ENCODE data around the gene C19orf25. TPM values are rescaled to one million over a fixed set of nuclear protein-coding genes. Genes with fewer than 3 reads are reported as not detected.

Gene C19orf25
- total and polyA plus RNA-seq, 9 of the 15 experiments (the other 6 are each of a cell fraction or from before 2014, with no cell fraction given) = 0.79 to 96.0 (median 36.1) TPM

DNA sequence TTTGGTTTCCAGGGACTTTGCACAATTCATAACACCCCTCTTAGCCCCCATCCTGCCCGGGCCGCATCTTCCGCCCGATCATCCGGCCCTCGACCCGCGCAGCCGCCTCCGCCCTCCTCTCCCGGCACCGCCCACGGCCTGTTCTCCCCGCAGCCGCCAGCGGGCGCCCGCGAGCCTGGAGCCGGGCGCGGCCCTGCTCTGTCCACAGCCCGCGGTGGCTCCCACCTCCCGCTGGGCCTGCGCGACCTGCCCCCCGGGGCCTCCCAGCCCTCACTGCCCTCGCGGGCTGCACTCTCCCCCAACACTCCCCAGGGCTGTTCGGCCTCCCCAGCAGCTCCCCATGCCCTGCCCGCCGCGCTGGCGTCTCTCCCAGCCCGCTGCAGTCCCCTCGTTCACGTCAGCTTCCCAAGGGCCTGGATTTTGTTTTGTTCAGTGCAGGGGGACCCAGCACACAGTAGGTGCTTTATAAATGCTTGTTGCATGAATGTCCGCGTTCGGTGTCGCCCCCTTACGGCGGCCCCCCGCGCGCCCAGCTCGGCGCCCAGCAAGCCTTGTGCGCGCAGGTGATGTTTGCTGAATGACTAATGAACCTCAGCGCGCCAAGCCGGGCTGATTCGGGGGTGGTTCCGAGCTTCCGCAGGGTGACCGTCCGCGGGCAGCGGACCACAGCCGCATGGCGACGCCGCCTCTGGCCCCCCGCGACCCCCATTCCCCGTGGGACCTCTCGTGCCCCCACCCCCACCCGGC, 33.7 kb downstream of the C19orf25 start (continued):
- TF ChIP-seq NFXL1 (CRISPR knock-in tag; IDR thresholded peaks at IDR 0.05) (no peak), BDP1 (IDR thresholded peaks at IDR 0.05; ENCODE audit: insufficient read depth, insufficient read length) (no peak), KAT7 (CRISPR knock-in tag; IDR thresholded peaks at IDR 0.05; ENCODE audit: borderline replicate concordance) (peak; percentile 84; the same call in 1 of the 2 replicates), ZNF764 (CRISPR knock-in tag; IDR thresholded peaks at IDR 0.05; ENCODE audit: low read depth) (no peak), WHSC1 (IDR thresholded peaks at IDR 0.05; ENCODE audit: low read length) (no peak), PHF20 (IDR thresholded peaks at IDR 0.05; ENCODE audit: partially characterized antibody) (peak; percentile 47), EP400 (IDR thresholded peaks at IDR 0.05) (no peak), HNRNPLL (IDR thresholded peaks at IDR 0.05; ENCODE audit: low read depth, low read length, poor library complexity, severe bottlenecking) (no peak), GATAD2A (IDR thresholded peaks at IDR 0.05) (peak; percentile 41), ZSCAN32 (CRISPR knock-in tag; IDR thresholded peaks at IDR 0.05) (no peak), E2F3 (CRISPR knock-in tag; IDR thresholded peaks at IDR 0.05) (no peak), SMAD4 (CRISPR knock-in tag; conservative IDR thresholded peaks at IDR 0.05) (peak; percentile 61; the same call in 1 of the 2 replicates), CBX8 (IDR thresholded peaks at IDR 0.05; ENCODE audit: borderline replicate concordance, extremely low read depth, low read depth, low read length, poor library complexity, severe bottlenecking) (no peak), SMARCB1 (IDR thresholded peaks at IDR 0.05; ENCODE audit: insufficient read length, low read depth) (no peak), HDAC3 (IDR thresholded peaks at IDR 0.05; ENCODE audit: borderline replicate concordance, partially characterized antibody) (no peak)
- TF ChIP-seq, protein P1, sequence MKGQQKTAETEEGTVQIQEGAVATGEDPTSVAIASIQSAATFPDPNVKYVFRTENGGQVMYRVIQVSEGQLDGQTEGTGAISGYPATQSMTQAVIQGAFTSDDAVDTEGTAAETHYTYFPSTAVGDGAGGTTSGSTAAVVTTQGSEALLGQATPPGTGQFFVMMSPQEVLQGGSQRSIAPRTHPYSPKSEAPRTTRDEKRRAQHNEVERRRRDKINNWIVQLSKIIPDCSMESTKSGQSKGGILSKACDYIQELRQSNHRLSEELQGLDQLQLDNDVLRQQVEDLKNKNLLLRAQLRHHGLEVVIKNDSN (CRISPR knock-in tag; IDR thresholded peaks at IDR 0.05) = no peak
- TF ChIP-seq, protein P2, sequence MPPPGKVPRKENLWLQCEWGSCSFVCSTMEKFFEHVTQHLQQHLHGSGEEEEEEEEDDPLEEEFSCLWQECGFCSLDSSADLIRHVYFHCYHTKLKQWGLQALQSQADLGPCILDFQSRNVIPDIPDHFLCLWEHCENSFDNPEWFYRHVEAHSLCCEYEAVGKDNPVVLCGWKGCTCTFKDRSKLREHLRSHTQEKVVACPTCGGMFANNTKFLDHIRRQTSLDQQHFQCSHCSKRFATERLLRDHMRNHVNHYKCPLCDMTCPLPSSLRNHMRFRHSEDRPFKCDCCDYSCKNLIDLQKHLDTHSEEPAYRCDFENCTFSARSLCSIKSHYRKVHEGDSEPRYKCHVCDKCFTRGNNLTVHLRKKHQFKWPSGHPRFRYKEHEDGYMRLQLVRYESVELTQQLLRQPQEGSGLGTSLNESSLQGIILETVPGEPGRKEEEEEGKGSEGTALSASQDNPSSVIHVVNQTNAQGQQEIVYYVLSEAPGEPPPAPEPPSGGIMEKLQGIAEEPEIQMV (tag; conservative IDR thresholded peaks at IDR 0.05; ENCODE audit: low read depth) = no peak
- TF ChIP-seq, protein P3, sequence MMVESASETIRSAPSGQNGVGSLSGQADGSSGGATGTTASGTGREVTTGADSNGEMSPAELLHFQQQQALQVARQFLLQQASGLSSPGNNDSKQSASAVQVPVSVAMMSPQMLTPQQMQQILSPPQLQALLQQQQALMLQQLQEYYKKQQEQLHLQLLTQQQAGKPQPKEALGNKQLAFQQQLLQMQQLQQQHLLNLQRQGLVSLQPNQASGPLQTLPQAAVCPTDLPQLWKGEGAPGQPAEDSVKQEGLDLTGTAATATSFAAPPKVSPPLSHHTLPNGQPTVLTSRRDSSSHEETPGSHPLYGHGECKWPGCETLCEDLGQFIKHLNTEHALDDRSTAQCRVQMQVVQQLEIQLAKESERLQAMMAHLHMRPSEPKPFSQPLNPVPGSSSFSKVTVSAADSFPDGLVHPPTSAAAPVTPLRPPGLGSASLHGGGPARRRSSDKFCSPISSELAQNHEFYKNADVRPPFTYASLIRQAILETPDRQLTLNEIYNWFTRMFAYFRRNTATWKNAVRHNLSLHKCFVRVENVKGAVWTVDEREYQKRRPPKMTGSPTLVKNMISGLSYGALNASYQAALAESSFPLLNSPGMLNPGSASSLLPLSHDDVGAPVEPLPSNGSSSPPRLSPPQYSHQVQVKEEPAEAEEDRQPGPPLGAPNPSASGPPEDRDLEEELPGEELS (CRISPR knock-in tag; IDR thresholded peaks at IDR 0.05; ENCODE audit: borderline replicate concordance) = no peak; the same call in 1 of the 2 replicates
- TF ChIP-seq, protein P4, sequence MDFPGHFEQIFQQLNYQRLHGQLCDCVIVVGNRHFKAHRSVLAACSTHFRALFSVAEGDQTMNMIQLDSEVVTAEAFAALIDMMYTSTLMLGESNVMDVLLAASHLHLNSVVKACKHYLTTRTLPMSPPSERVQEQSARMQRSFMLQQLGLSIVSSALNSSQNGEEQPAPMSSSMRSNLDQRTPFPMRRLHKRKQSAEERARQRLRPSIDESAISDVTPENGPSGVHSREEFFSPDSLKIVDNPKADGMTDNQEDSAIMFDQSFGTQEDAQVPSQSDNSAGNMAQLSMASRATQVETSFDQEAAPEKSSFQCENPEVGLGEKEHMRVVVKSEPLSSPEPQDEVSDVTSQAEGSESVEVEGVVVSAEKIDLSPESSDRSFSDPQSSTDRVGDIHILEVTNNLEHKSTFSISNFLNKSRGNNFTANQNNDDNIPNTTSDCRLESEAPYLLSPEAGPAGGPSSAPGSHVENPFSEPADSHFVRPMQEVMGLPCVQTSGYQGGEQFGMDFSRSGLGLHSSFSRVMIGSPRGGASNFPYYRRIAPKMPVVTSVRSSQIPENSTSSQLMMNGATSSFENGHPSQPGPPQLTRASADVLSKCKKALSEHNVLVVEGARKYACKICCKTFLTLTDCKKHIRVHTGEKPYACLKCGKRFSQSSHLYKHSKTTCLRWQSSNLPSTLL (IDR thresholded peaks at IDR 0.05) = no peak

Data from K562 (cell line).